ENCODE measurements around the gene CAPRIN2.

CAPRIN2 gene

GRCh38 chr12:30764251-30764650, 9.5 kb upstream of the CAPRIN2 start:
- DNase-seq (ENCODE audit: low read depth in 2 of 2): no peak

GRCh38 chr12:30763053-30763452, 8.3 kb upstream of the CAPRIN2 start:
- no peak for DNase-seq (ENCODE audit: low read depth in 2 of 2)

- no peak for DNase-seq (ENCODE audit: low read depth in 2 of 2)
Measured at GRCh38 chr12:30761730-30762129, 7.0 kb upstream of the CAPRIN2 start.

- DNase-seq (ENCODE audit: low read depth in 2 of 2): no peak
Measured at GRCh38 chr12:30757316-30757715, 2.6 kb upstream of the CAPRIN2 start.

GRCh38 chr12:30756074-30756473, 1.3 kb upstream of the CAPRIN2 start:
- no peak for DNase-seq (ENCODE audit: low read depth in 2 of 2)

GRCh38 chr12:30755395-30755762, 628 bp upstream of the CAPRIN2 start:
- no peak for DNase-seq (ENCODE audit: low read depth in 2 of 2)

GRCh38 chr12:30754383-30754749, 385 bp downstream of the CAPRIN2 start:
- no peak for DNase-seq (ENCODE audit: low read depth in 2 of 2)

GRCh38 chr12:30753751-30754382, 884 bp downstream of the CAPRIN2 start:
- no peak for DNase-seq (ENCODE audit: low read depth in 2 of 2)

- no peak for DNase-seq (ENCODE audit: low read depth in 2 of 2)
Measured at GRCh38 chr12:30753233-30753632, 1.5 kb downstream of the CAPRIN2 start.

GRCh38 chr12:30752255-30752654, 2.5 kb downstream of the CAPRIN2 start:
- no peak for DNase-seq (ENCODE audit: low read depth in 2 of 2)

- DNase-seq (ENCODE audit: low read depth in 2 of 2): no peak
Measured at GRCh38 chr12:30748147-30748546, 6.6 kb downstream of the CAPRIN2 start.

GRCh38 chr12:30746190-30746589, 8.6 kb downstream of the CAPRIN2 start:
- DNase-seq (ENCODE audit: low read depth in 2 of 2): no peak

- DNase-seq (ENCODE audit: low read depth in 2 of 2): no peak
Measured at GRCh38 chr12:30744321-30744720, 10.4 kb downstream of the CAPRIN2 start.

GRCh38 chr12:30740274-30740673, 14.5 kb downstream of the CAPRIN2 start:
- no peak for DNase-seq (ENCODE audit: low read depth in 2 of 2)

- DNase-seq (ENCODE audit: low read depth in 2 of 2): no peak
Measured at GRCh38 chr12:30739020-30739419, 15.7 kb downstream of the CAPRIN2 start.

- DNase-seq (ENCODE audit: low read depth in 2 of 2): no peak
Measured at GRCh38 chr12:30732954-30733637, 21.7 kb downstream of the CAPRIN2 start.

GRCh38 chr12:30730011-30730410, 24.7 kb downstream of the CAPRIN2 start:
- no peak for DNase-seq (ENCODE audit: low read depth in 2 of 2)

- DNase-seq (ENCODE audit: low read depth in 2 of 2): no peak
Measured at GRCh38 chr12:30729547-30729946, 25.2 kb downstream of the CAPRIN2 start.

GRCh38 chr12:30726647-30727046, 28.1 kb downstream of the CAPRIN2 start:
- no peak for DNase-seq (ENCODE audit: low read depth in 2 of 2)

GRCh38 chr12:30725739-30726138, 29.0 kb downstream of the CAPRIN2 start:
- no peak for DNase-seq (ENCODE audit: low read depth in 2 of 2)

GRCh38 chr12:30719060-30719459, 35.7 kb downstream of the CAPRIN2 start:
- DNase-seq (ENCODE audit: low read depth in 2 of 2): no peak

- no peak for DNase-seq (ENCODE audit: low read depth in 2 of 2)
Measured at GRCh38 chr12:30707613-30708342, 47.0 kb downstream of the CAPRIN2 start.

GRCh38 chr12:30706476-30706875, 48.3 kb downstream of the CAPRIN2 start:
- DNase-seq (ENCODE audit: low read depth in 2 of 2): no peak

Data from stimulated activated CD8-positive, alpha-beta memory T cell treated with anti-CD3 and anti-CD28 coated beads, Interleukin-2, amount 100 ng/mL, for 48 hours (primary cell).